NCI-H146 treated with DMSO at 0.1 percent for 48 hours (cell line): ENCODE results near the gene NFASC.

Source experiments
- DNase-seq: peaks from one replicate; lab custom pipeline; 2025; ENCODE audit not compliant: unreplicated experiment; lab: John Stamatoyannopoulos, UW

Gene NFASC

GRCh38 chr1:204927673-204928641, 57.3 kb downstream of the NFASC start:
- no peak for DNase-seq

GRCh38 chr1:204928671-204929486, 58.2 kb downstream of the NFASC start:
- no peak for DNase-seq

- DNase-seq: no peak
These were observed 59.0 kb downstream of the NFASC start for GRCh38 chr1:204929487-204930154.

DNA sequence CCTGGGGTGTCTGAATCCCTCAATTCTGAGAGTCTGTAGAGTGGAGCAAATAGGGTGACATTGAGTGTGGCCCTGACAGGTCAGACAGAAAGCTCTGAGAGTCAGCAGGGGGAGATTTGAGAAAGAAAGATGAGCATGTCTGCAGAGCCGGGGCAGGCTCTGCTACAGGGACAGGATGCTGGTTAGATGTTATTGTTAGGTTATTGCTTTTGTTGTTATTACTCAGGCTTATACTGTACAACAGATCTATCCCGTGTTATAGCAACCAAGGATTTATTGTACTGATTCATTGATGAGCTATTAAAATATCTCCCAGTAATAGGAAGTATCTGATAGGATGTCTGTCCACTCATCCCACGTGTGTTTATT, 59.5 kb downstream of the NFASC start:
- DNase-seq: no peak

DNA sequence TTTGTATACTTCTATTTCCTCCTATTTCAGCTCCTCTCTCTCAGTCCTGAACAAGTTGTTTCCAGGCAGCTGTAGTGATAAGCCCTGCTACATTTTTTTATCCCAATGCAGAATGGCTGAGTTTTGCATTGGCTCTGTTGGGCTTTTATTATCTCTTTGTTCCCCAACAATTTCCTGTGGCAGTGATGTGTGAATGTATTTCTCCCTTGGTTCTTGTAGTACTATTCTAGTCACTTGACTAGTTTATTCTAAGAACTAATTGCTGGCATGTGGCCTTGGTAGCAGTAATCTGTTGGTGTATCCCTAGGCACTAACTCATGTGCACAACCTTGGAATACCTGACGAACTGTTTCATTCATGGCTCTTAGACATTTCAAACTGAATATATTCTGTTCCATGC, 60.7 kb downstream of the NFASC start:
- no peak for DNase-seq

- no peak for DNase-seq
These were observed 61.3 kb downstream of the NFASC start for GRCh38 chr1:204931768-204932572.

GRCh38 chr1:204932573-204932909, 61.9 kb downstream of the NFASC start:
- no peak for DNase-seq

GRCh38 chr1:204935155-204935554, 64.5 kb downstream of the NFASC start:
- no peak for DNase-seq

GRCh38 chr1:204936765-204937164, 66.1 kb downstream of the NFASC start:
- no peak for DNase-seq

- no peak for DNase-seq
These were observed 67.2 kb downstream of the NFASC start for GRCh38 chr1:204937901-204938300.

- no peak for DNase-seq
These were observed 69.9 kb downstream of the NFASC start for GRCh38 chr1:204940591-204940990.

- peak; percentile 57 for DNase-seq
These were observed 71.0 kb downstream of the NFASC start for GRCh38 chr1:204941421-204942338.

DNA sequence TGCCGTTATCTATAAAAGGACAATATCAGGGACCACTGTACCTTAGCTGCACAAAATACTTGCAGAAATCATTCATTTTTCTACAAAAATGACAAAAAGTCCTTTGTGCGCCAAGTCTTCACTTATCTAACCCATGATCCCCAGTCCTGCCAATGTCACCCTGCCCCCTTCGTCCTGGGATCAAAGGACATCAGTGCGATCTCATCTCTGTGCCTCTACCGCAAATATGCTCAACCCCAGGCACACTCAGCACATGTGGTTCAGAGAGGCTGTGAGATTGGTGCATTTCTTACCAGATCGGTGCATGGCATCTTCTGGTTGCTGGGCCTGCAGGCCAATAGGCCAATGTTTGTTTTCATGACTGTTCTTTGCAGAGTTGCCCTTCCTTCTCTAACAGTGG, 72.8 kb downstream of the NFASC start:
- DNase-seq: no peak

DNA sequence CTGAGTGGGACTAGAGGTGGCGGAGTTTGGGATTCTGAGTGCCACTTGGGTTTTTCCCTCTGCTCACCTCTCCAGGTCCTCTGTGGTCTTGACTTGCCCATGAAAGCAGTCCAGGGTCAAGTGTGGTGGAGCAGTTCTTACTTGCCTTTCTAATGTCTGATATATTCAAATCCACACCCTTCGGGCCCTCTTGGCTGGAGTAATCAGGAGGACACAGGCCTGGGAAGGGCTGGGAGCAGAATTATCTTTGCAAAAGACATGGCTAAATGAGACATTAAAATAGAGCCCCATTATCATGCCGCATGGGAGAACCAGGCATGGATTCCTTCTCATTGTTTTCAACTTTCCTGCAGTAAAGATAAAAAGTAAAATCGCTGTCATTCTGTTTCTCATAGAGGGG, 74.0 kb downstream of the NFASC start:
- no peak for DNase-seq

DNA sequence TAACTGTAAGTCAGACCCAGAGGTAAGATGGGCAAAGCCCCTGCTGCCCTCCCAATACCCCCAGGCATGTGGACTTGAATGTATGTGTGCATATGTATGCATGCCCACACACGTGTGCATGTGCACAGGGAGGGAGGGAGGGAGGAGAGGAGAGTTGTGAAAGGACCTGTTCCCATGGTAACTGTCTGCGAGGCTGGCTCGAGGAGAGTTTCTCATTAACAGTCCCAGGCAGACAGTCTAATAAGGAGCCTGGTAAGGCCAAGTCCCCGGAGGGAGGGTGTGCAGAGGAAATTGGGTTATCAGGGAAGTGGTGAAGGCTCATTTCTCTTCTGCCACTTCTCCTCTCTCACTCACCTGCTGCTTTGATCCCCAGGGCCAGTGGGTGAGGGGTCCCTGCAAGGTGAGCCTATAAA, 74.9 kb downstream of the NFASC start:
- DNase-seq: no peak

- DNase-seq: no peak
These were observed 76.0 kb downstream of the NFASC start for GRCh38 chr1:204946640-204947039.

DNA sequence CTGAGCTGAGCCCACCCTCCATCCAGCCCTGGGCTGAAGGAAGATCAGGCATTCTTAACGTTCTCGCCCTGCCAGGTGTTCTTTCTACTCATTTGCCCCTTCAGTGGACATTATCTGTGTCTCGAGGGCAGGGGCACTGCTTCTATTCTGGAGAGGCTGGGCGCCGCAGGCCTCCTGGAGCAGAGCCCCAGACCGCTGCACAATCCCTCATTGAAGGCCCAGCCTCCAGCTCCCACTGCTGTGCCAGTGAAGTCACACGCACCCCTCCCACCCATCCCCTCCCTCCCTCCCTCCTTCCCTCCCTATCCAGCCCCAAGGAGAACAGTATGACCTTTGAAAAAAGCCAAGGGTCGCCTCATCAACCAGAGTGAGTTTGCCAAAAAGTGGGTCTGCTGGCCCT, 76.7 kb downstream of the NFASC start:
- DNase-seq: no peak

DNA sequence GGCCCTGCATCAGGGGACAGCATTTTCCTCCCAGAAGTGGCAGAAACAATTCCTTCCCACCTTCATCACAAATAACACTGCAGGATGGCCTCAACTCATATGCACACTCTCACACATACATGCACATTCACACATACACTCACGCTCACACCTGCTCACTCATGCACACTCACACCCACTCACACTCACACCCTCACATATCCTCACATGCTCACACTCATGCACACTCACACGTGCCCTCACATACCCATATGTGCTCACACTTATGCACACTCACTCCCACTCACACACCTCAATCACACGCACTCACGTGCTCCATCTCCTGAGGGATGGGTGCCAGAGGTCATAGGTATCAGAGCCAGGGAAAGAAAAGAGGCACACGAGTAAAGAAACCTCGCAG, 77.1 kb downstream of the NFASC start:
- DNase-seq: no peak

- DNase-seq: no peak
These were observed 79.8 kb downstream of the NFASC start for GRCh38 chr1:204950353-204951001.
